ENCODE data around the gene DLEU7. TPM values are rescaled to one million over a fixed set of nuclear protein-coding genes. Genes with fewer than 3 reads are reported as not detected.

DLEU7 gene
- total and polyA plus RNA-seq, 2 donors (not counting 1 experiment from before 2014, with no cell fraction given) = 0.07 to 0.25 TPM

- CTCF ChIA-PET = interaction anchor here (0.5 to 3.6 kb wide), 10 partner anchors 9 to 833 kb away, joined by 3 to 26 read pairs (median 6); partner anchors contain the start of gene TRIM13
- no peak for TF ChIP-seq CTCF (IDR thresholded peaks at IDR 0.05)
- no peak for TF ChIP-seq EZH2 (IDR thresholded peaks at IDR 0.05; ENCODE audit: borderline replicate concordance, insufficient read depth, low read depth, low read length, poor library complexity, severe bottlenecking)
- H3K9me3 ChIP-seq (ENCODE audit: control extremely low read depth in 1 of 3, control insufficient read depth in 2 of 3, insufficient read depth in 1 of 3, low read length in 2 of 3) = peaks cover 0 to 10% (median 2%) of the 10 kb centered on the region in 3 donors
- WGBS (ENCODE audit: insufficient coverage) = 89% methylated on average over 1 of the region's 8 CpGs
- POLR2A ChIA-PET = interaction anchor here (0.7 to 2.6 kb wide), 6 partner anchors 82 to 831 kb away, joined by 4 to 9 read pairs (median 7); no protein-coding TSS in a partner anchor
- no peaks in the 10 kb centered on the region for H3K27me3 ChIP-seq (replicated peaks in 1 of 4; ENCODE audit: control extremely low read depth in 1 of 4, control insufficient read depth in 3 of 4, insufficient read depth in 4 of 4, low read length in 3 of 4)
- ATAC-seq (ENCODE audit: low read depth) (no peak), DNase-seq (no peak)
- H3K9me3 Mint-ChIP-seq (ENCODE audit: insufficient read depth) = peaks cover 2% of the 10 kb centered on the region
- no peaks in the 10 kb centered on the region for H3K79me2 ChIP-seq (ENCODE audit: control insufficient read depth, insufficient read depth, low read length)
- H3K9ac ChIP-seq (ENCODE audit: low read length) = no peak overlapping the region
- H2AFZ ChIP-seq (ENCODE audit: insufficient read depth, low read depth, low read length, poor library complexity, severe bottlenecking) = peak overlapping the region; percentile 2
- peak overlapping the region; percentile 21 to 89 for H3K27ac ChIP-seq (ENCODE audit: low read length in 2 of 2)
- no peak overlapping the region for H3K4me3 Mint-ChIP-seq
- H3K4me1 Mint-ChIP-seq = peaks cover 40% of the 10 kb centered on the region
- no peak overlapping the region for H3K4me3 ChIP-seq (ENCODE audit: control extremely low read depth in 1 of 5, extremely low read depth in 1 of 5, insufficient read depth in 1 of 5, low read depth in 2 of 5, low read length in 4 of 5)
- peak overlapping the region; percentile 85 for H3K27ac Mint-ChIP-seq
- no peaks in the 10 kb centered on the region for H3K36me3 ChIP-seq (replicated peaks in 1 of 2; ENCODE audit: control extremely low read depth in 1 of 2, control insufficient read depth in 1 of 2, extremely low read depth in 1 of 2, insufficient read depth in 2 of 2, low read length in 1 of 2)
- H3K4me2 ChIP-seq (replicated peaks; ENCODE audit: low read depth, low read length, poor library complexity, severe bottlenecking) = no peak overlapping the region
- no peaks in the 10 kb centered on the region for H4K20me1 ChIP-seq (ENCODE audit: control insufficient read depth, insufficient read depth, low read length, poor library complexity, severe bottlenecking)
- intact Hi-C loops (cut with micrococcal nuclease) = loop anchor here (2.0 to 10.0 kb wide), 3 partner anchors 83 to 575 kb away; no protein-coding TSS in a partner anchor
- no peaks in the 10 kb centered on the region for H3K27me3 Mint-ChIP-seq
- peaks cover 28 to 29% of the 10 kb centered on the region in 2 donors for H3K4me1 ChIP-seq (ENCODE audit: control insufficient read depth in 2 of 2, insufficient read depth in 2 of 2, low read length in 2 of 2)
Measured at GRCh38 chr13:50809133-50810090, 34.1 kb downstream of the DLEU7 start.
